ENCODE measurements around the gene LRIT1. TPM values are rescaled to one million over a fixed set of nuclear protein-coding genes. Genes with fewer than 3 reads are reported as not detected.

LRIT1 gene
- total RNA-seq, 3 donors from 2014 or later = not detected

GRCh38 chr10:84198206-84198915 lies 43.0 kb downstream of the LRIT1 start:
- intact Hi-C loops (cut with DNase I, micrococcal nuclease) = no loop called here
- TF ChIP-seq, protein P1, sequence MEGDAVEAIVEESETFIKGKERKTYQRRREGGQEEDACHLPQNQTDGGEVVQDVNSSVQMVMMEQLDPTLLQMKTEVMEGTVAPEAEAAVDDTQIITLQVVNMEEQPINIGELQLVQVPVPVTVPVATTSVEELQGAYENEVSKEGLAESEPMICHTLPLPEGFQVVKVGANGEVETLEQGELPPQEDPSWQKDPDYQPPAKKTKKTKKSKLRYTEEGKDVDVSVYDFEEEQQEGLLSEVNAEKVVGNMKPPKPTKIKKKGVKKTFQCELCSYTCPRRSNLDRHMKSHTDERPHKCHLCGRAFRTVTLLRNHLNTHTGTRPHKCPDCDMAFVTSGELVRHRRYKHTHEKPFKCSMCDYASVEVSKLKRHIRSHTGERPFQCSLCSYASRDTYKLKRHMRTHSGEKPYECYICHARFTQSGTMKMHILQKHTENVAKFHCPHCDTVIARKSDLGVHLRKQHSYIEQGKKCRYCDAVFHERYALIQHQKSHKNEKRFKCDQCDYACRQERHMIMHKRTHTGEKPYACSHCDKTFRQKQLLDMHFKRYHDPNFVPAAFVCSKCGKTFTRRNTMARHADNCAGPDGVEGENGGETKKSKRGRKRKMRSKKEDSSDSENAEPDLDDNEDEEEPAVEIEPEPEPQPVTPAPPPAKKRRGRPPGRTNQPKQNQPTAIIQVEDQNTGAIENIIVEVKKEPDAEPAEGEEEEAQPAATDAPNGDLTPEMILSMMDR (IDR thresholded peaks at IDR 0.05) = no peak
- Histone ChIP-seq H3K36me3 (ENCODE audit: low read depth) (no peaks in the 10 kb centered on the region), H3K9me3 (no peaks in the 10 kb centered on the region), H3K4me1 (ENCODE audit: low read depth) (peaks cover 52% of the 10 kb centered on the region), H3K4me3 (no peak overlapping the region)
- ATAC-seq (peak; percentile 74), DNase-seq (peak; percentile 84 to 87 (median 86))

- DNase-seq (no peak), ATAC-seq (no peak)
- H3K4me1 ChIP-seq (ENCODE audit: low read depth) = peaks cover 52% of the 10 kb centered on the region
- TF ChIP-seq, protein P1 (IDR thresholded peaks at IDR 0.05) = no peak
- H3K4me3 ChIP-seq = no peak overlapping the region
- no peaks in the 10 kb centered on the region for H3K9me3 ChIP-seq
- no peaks in the 10 kb centered on the region for H3K36me3 ChIP-seq (ENCODE audit: low read depth)
- intact Hi-C loops (cut with DNase I, micrococcal nuclease) = no loop called here
Measured at GRCh38 chr10:84197643-84198042, 43.7 kb downstream of the LRIT1 start.

GRCh38 chr10:84196941-84197340 lies 44.4 kb downstream of the LRIT1 start:
- TF ChIP-seq, protein P1 (IDR thresholded peaks at IDR 0.05) = no peak
- no peak overlapping the region for H3K4me3 ChIP-seq
- H3K9me3 ChIP-seq = no peaks in the 10 kb centered on the region
- DNase-seq (no peak), ATAC-seq (no peak)
- intact Hi-C loops (cut with DNase I, micrococcal nuclease) = no loop called here
- no peaks in the 10 kb centered on the region for H3K36me3 ChIP-seq (ENCODE audit: low read depth)
- peaks cover 51% of the 10 kb centered on the region for H3K4me1 ChIP-seq (ENCODE audit: low read depth)

GRCh38 chr10:84196083-84196482 lies 45.3 kb downstream of the LRIT1 start:
- H3K4me1 ChIP-seq (ENCODE audit: low read depth) = peaks cover 42% of the 10 kb centered on the region
- intact Hi-C loops (cut with DNase I, micrococcal nuclease) = no loop called here
- DNase-seq (peak in 2 of 3 donors; percentile 70 to 85), ATAC-seq (peak; percentile 62)
- H3K36me3 ChIP-seq (ENCODE audit: low read depth) = no peaks in the 10 kb centered on the region
- TF ChIP-seq, protein P1 (IDR thresholded peaks at IDR 0.05) = no peak
- H3K9me3 ChIP-seq = no peaks in the 10 kb centered on the region
- H3K4me3 ChIP-seq = no peak overlapping the region

- intact Hi-C loops (cut with DNase I, micrococcal nuclease) = no loop called here
- Histone ChIP-seq H3K4me1 (ENCODE audit: low read depth) (peaks cover 37% of the 10 kb centered on the region), H3K36me3 (ENCODE audit: low read depth) (no peaks in the 10 kb centered on the region), H3K9me3 (no peaks in the 10 kb centered on the region), H3K4me3 (peak overlapping the region; percentile 32)
- DNase-seq (peak in 1 of 3 donors; percentile 68), ATAC-seq (peak; percentile 4)
- TF ChIP-seq, protein P1 (IDR thresholded peaks at IDR 0.05) = no peak
Measured at GRCh38 chr10:84195044-84195830, 46.1 kb downstream of the LRIT1 start.
